ENCODE data around the gene TAF6.

Gene TAF6

GRCh38 chr7:100080907-100081534, 38.1 kb downstream of the TAF6 start:
- H3K27me3 Mint-ChIP-seq: no peaks in the 10 kb centered on the region
- peak overlapping the region; percentile 89 to 97 for H3K27ac Mint-ChIP-seq
- ATAC-seq (no peak), DNase-seq (no peak)
- H3K4me3 Mint-ChIP-seq: peak overlapping the region; percentile 87 to 90
- H3K4me1 Mint-ChIP-seq: peaks cover 42% of the 10 kb centered on the region
- H3K9me3 Mint-ChIP-seq: no peaks in the 10 kb centered on the region

- no peak for ATAC-seq
- H3K9me3 Mint-ChIP-seq: no peaks in the 10 kb centered on the region
- no peak overlapping the region for H3K27ac Mint-ChIP-seq
- no peaks in the 10 kb centered on the region for H3K27me3 Mint-ChIP-seq
- H3K4me3 Mint-ChIP-seq: no peak overlapping the region
- H3K4me1 Mint-ChIP-seq: peaks cover 39% of the 10 kb centered on the region
- DNase-seq: no peak
These were observed 40.1 kb downstream of the TAF6 start for GRCh38 chr7:100079024-100079560.

- H3K4me1 Mint-ChIP-seq: peaks cover 29% of the 10 kb centered on the region
- H3K27ac Mint-ChIP-seq: peak overlapping the region; percentile 83 to 84
- H3K4me3 Mint-ChIP-seq: no peak overlapping the region
- no peak for DNase-seq
- H3K27me3 Mint-ChIP-seq: no peaks in the 10 kb centered on the region
- H3K9me3 Mint-ChIP-seq: peaks cover 9 to 14% of the 10 kb centered on the region in 2 donors
- no peak for ATAC-seq
These were observed 42.0 kb downstream of the TAF6 start for GRCh38 chr7:100077205-100077604.

- no peak for ATAC-seq
These were observed 43.7 kb downstream of the TAF6 start for GRCh38 chr7:100075418-100075817.

GRCh38 chr7:100074841-100075240, 44.3 kb downstream of the TAF6 start:
- ATAC-seq: no peak
- Mint-ChIP-seq H3K27me3 (no peaks in the 10 kb centered on the region), H3K4me1 (peaks cover 11% of the 10 kb centered on the region), H3K27ac (no peak overlapping the region), H3K9me3 (peaks cover 27 to 32% of the 10 kb centered on the region in 2 donors), H3K4me3 (no peak overlapping the region)
- DNase-seq: no peak

More at GRCh38 chr7:100075418-100075817, 43.7 kb downstream of the TAF6 start:
- Mint-ChIP-seq H3K9me3 (peaks cover 27% of the 10 kb centered on the region in 2 donors), H3K4me1 (peaks cover 17% of the 10 kb centered on the region), H3K27ac (no peak overlapping the region), H3K27me3 (no peaks in the 10 kb centered on the region), H3K4me3 (no peak overlapping the region)
- no peak for DNase-seq

GRCh38 chr7:100072462-100072861, 46.7 kb downstream of the TAF6 start:
- no peaks in the 10 kb centered on the region for H3K27me3 Mint-ChIP-seq
- no peaks in the 10 kb centered on the region for H3K4me1 Mint-ChIP-seq
- H3K27ac Mint-ChIP-seq: no peak overlapping the region
- no peak for ATAC-seq
- peaks cover 27 to 33% of the 10 kb centered on the region in 2 donors for H3K9me3 Mint-ChIP-seq
- no peak for DNase-seq
- H3K4me3 Mint-ChIP-seq: no peak overlapping the region

GRCh38 chr7:100071018-100071723, 48.0 kb downstream of the TAF6 start:
- Mint-ChIP-seq H3K9me3 (peaks cover 27 to 33% of the 10 kb centered on the region in 2 donors), H3K4me3 (no peak overlapping the region), H3K27ac (no peak overlapping the region), H3K27me3 (no peaks in the 10 kb centered on the region), H3K4me1 (no peaks in the 10 kb centered on the region)
- DNase-seq: no peak
- no peak for ATAC-seq

- H3K27ac Mint-ChIP-seq: no peak overlapping the region
- ATAC-seq (no peak), DNase-seq (no peak)
- H3K4me3 Mint-ChIP-seq: no peak overlapping the region
- no peaks in the 10 kb centered on the region for H3K4me1 Mint-ChIP-seq
- H3K9me3 Mint-ChIP-seq: peaks cover 27 to 33% of the 10 kb centered on the region in 2 donors
- H3K27me3 Mint-ChIP-seq: no peaks in the 10 kb centered on the region
These were observed 49.2 kb downstream of the TAF6 start for GRCh38 chr7:100069991-100070390.

- ATAC-seq: no peak
- H3K9me3 Mint-ChIP-seq: peaks cover 10 to 22% of the 10 kb centered on the region in 2 donors
- no peaks in the 10 kb centered on the region for H3K27me3 Mint-ChIP-seq
- H3K4me1 Mint-ChIP-seq: no peaks in the 10 kb centered on the region
- H3K4me3 Mint-ChIP-seq: no peak overlapping the region
- DNase-seq: no peak
- H3K27ac Mint-ChIP-seq: no peak overlapping the region
These were observed 52.2 kb downstream of the TAF6 start for GRCh38 chr7:100066953-100067352.

GRCh38 chr7:100065452-100066186, 53.5 kb downstream of the TAF6 start:
- no peak for DNase-seq
- Mint-ChIP-seq H3K4me1 (no peaks in the 10 kb centered on the region), H3K9me3 (peaks cover 0 to 9% of the 10 kb centered on the region in 2 donors), H3K27me3 (no peaks in the 10 kb centered on the region), H3K27ac (no peak overlapping the region), H3K4me3 (no peak overlapping the region)
- ATAC-seq: no peak

- no peak for DNase-seq
- no peak for ATAC-seq
- Mint-ChIP-seq H3K27me3 (no peaks in the 10 kb centered on the region), H3K4me3 (no peak overlapping the region), H3K27ac (no peak overlapping the region), H3K4me1 (no peaks in the 10 kb centered on the region), H3K9me3 (no peaks in the 10 kb centered on the region)
These were observed 55.0 kb downstream of the TAF6 start for GRCh38 chr7:100064162-100064561.

GRCh38 chr7:100063376-100063775, 55.8 kb downstream of the TAF6 start:
- Mint-ChIP-seq H3K4me1 (no peaks in the 10 kb centered on the region), H3K4me3 (no peak overlapping the region), H3K27ac (no peak overlapping the region), H3K27me3 (no peaks in the 10 kb centered on the region), H3K9me3 (no peaks in the 10 kb centered on the region)
- DNase-seq (no peak), ATAC-seq (no peak)

- no peaks in the 10 kb centered on the region for H3K27me3 Mint-ChIP-seq
- H3K4me1 Mint-ChIP-seq: peaks cover 6% of the 10 kb centered on the region
- no peaks in the 10 kb centered on the region for H3K9me3 Mint-ChIP-seq
- ATAC-seq: no peak
- peak overlapping the region; percentile 48 to 56 for H3K27ac Mint-ChIP-seq
- no peak overlapping the region for H3K4me3 Mint-ChIP-seq
- no peak for DNase-seq
These were observed 57.5 kb downstream of the TAF6 start for GRCh38 chr7:100061518-100062193.

- no peak for DNase-seq
- Mint-ChIP-seq H3K4me3 (no peak overlapping the region), H3K27ac (no peak overlapping the region), H3K9me3 (no peaks in the 10 kb centered on the region), H3K4me1 (peaks cover 6% of the 10 kb centered on the region), H3K27me3 (no peaks in the 10 kb centered on the region)
- ATAC-seq: no peak
These were observed 59.9 kb downstream of the TAF6 start for GRCh38 chr7:100059251-100059739.

Measured in stimulated activated naive CD8-positive, alpha-beta T cell treated with anti-CD3 and anti-CD28 coated beads, Interleukin-15, amount 100 ng/mL, for 72 hours (primary cell).